WI38 (cell line): ENCODE data around the gene CCDC157.

ENCODE experiments used
- H3K4me3 ChIP-seq: 2 replicates; pipeline ENCODE4 v1.5.1; 2011; ENCODE audit warnings: low read depth, mild to moderate bottlenecking, control low read depth, low read length
- CTCF ChIP-seq: IDR thresholded peaks from 2 replicates; pipeline ENCODE4 v1.5.1; 2012; ENCODE audit warnings: low read depth, mild to moderate bottlenecking, control low read depth, low read length

CCDC157 gene

GRCh38 chr22:30326706-30327362, 30.0 kb upstream of the CCDC157 start, which contains the start of gene TBC1D10A:
TBC1D10A (minus strand) TSS chr22:30326941; CDS start chr22:30326881, 60 bp downstream.
- no peak for TF ChIP-seq CTCF
- peak within 1 kb of the TSS; percentile 82 for H3K4me3 ChIP-seq

GRCh38 chr22:30327864-30328345, 28.9 kb upstream of the CCDC157 start:
- no peak overlapping the region for H3K4me3 ChIP-seq
- TF ChIP-seq CTCF = no peak

GRCh38 chr22:30328466-30329049, 28.2 kb upstream of the CCDC157 start:
- H3K4me3 ChIP-seq = no peak overlapping the region
- no peak for TF ChIP-seq CTCF

GRCh38 chr22:30332551-30332950, 24.3 kb upstream of the CCDC157 start:
- no peak for TF ChIP-seq CTCF

GRCh38 chr22:30332994-30333706, 23.7 kb upstream of the CCDC157 start:
- TF ChIP-seq CTCF = no peak
- no peak overlapping the region for H3K4me3 ChIP-seq

More at GRCh38 chr22:30332551-30332950, 24.3 kb upstream of the CCDC157 start:
- H3K4me3 ChIP-seq = no peak overlapping the region

- no peak overlapping the region for H3K4me3 ChIP-seq
- no peak for TF ChIP-seq CTCF
Observed at GRCh38 chr22:30333707-30334087, 23.1 kb upstream of the CCDC157 start.

- TF ChIP-seq CTCF = no peak
- H3K4me3 ChIP-seq = no peak overlapping the region
Observed at GRCh38 chr22:30334646-30335045, 22.2 kb upstream of the CCDC157 start.
